A549 (cell line): Measurements from ENCODE around the gene ROBO3. TPM values are rescaled to one million over a fixed set of nuclear protein-coding genes. Genes with fewer than 3 reads are reported as not detected.

Source experiments
- ATAC-seq, 2 experiments: fragments of 200-7000 bp in 1 of 2; fragments of >200 bp in 1 of 2; cut with Nextera tagmentation in 1 of 2; cut with Tn5 transposase in 1 of 2; 3 replicates each; pipeline versions ENCODE4 v1.8.0 to v1.9.1; 2018 to 2020; ENCODE audit warnings: mild to moderate bottlenecking in 1 of 2, moderate library complexity in 1 of 2
- CTCF ChIA-PET: fragments of 300-600 bp; sonication (Branson Sonifier 250); formaldehyde crosslinking; extraction: SDS; loops from one replicate; lab custom pipeline; 2021; ENCODE audit warnings: antibody characterized with exemption, inconsistent platforms; lab: Yijun Ruan, JAX
- POLR2A ChIA-PET: fragments of 350-600 bp; formaldehyde crosslinking; extraction: SDS; loops from one replicate; lab custom pipeline; 2021; ENCODE audit warnings: antibody characterized with exemption, inconsistent platforms; lab: Yijun Ruan, JAX
- DNase-seq, 2 experiments: peaks; one replicate each; pipeline versions ENCODE4 v3.0.0 to v3.0.0-alpha.2; 2011 to 2016; ENCODE audit warnings: low read depth in 1 of 2, low spot score in 1 of 2
- FAIRE-seq: peaks from 2 replicates; lab custom pipeline; 2011; peaks lifted over from hg19 to GRCh38; lab: Jason Lieb, UNC
- H3K27ac ChIP-seq, 2 experiments: fragments of >200 bp; sonication (Bioruptor Twin); formaldehyde crosslinking; 3 replicates each; pipeline ENCODE4 v1.5.1; 2016 to 2017
- H3K4me1 ChIP-seq: fragments of >200 bp; sonication (Bioruptor Twin); formaldehyde crosslinking; 3 replicates; pipeline ENCODE4 v1.6.1; 2016
- H3K4me2 ChIP-seq: fragments of >200 bp; sonication (Bioruptor Twin); formaldehyde crosslinking; 3 replicates; pipeline ENCODE4 v1.6.1; 2016
- H3K4me3 ChIP-seq: fragments of >200 bp; sonication (Bioruptor Twin); formaldehyde crosslinking; 3 replicates; pipeline ENCODE4 v1.5.1; 2016
- H3K9me3 ChIP-seq: fragments of >200 bp; sonication (Bioruptor Twin); formaldehyde crosslinking; 3 replicates; pipeline ENCODE4 v1.6.1; 2016
- BCL3 ChIP-seq: fragments of >200 bp; sonication (Bioruptor Twin); formaldehyde crosslinking; IDR thresholded peaks from 3 replicates; pipeline ENCODE4 v1.6.1; 2016
- BHLHE40 ChIP-seq: IDR thresholded peaks from 2 replicates; pipeline ENCODE4 v1.6.1; 2012; ENCODE audit warnings: low read depth, low read length, inconsistent platforms
- CBX2 ChIP-seq: fragments of 200-600 bp; sonication (generic); IDR thresholded peaks from 2 replicates; pipeline ENCODE4 v1.6.1; 2016; ENCODE audit warnings: low read depth, mild to moderate bottlenecking, borderline replicate concordance
- CEBPB ChIP-seq, 2 experiments: fragments of >200 bp in 1 of 2; sonication (Bioruptor Twin) in 1 of 2; formaldehyde crosslinking in 1 of 2; IDR thresholded peaks; 2 replicates each; pipeline ENCODE4 v1.6.1; 2012 to 2016
- CHD2 ChIP-seq: fragments of 150-350 bp; IDR thresholded peaks from 2 replicates; pipeline ENCODE4 v1.6.1; 2014; ENCODE audit warnings: low read length; ENCODE audit not compliant: partially characterized antibody
- CHD4 ChIP-seq: fragments of 200-600 bp; sonication (generic); IDR thresholded peaks from 2 replicates; pipeline ENCODE4 v1.6.1; 2016; ENCODE audit warnings: antibody characterized with exemption, mild to moderate bottlenecking, borderline replicate concordance
- EHF ChIP-seq: fragments of 250-450 bp; sonication (Bioruptor Pico); IDR thresholded peaks from 2 replicates; pipeline ENCODE4 v1.5.0; 2020; ENCODE audit warnings: mild to moderate bottlenecking
- EHMT2 ChIP-seq: fragments of 200-600 bp; sonication (generic); IDR thresholded peaks from 2 replicates; pipeline ENCODE4 v1.6.1; 2016; ENCODE audit warnings: antibody characterized with exemption, low read depth, mild to moderate bottlenecking, moderate library complexity
- ESRRA ChIP-seq: fragments of 150-350 bp; IDR thresholded peaks from 2 replicates; pipeline ENCODE4 v1.6.1; 2014; ENCODE audit warnings: mild to moderate bottlenecking, low read length, borderline replicate concordance
- FOSL2 ChIP-seq, 2 experiments: fragments of 450-650 bp in 1 of 2; fragments of >200 bp in 1 of 2; sonication (Bioruptor Twin) in 1 of 2; formaldehyde crosslinking; IDR thresholded peaks; 2 replicates each; pipeline versions ENCODE4 v1.5.0 to v1.6.1; 2016 to 2020; ENCODE audit warnings: mild to moderate bottlenecking in 1 of 2, moderate library complexity in 1 of 2
- HDAC2 ChIP-seq: fragments of 200-600 bp; sonication (generic); IDR thresholded peaks from 2 replicates; pipeline ENCODE4 v1.6.1; 2016
- HES2 ChIP-seq: fragments of >200 bp; sonication (Bioruptor Twin); formaldehyde crosslinking; IDR thresholded peaks from 2 replicates; pipeline ENCODE4 v1.6.1; 2016
- HOXB5 ChIP-seq: fragments of 250-450 bp; sonication (Bioruptor Pico); IDR thresholded peaks from 2 replicates; pipeline ENCODE4 v1.5.0; 2020; ENCODE audit warnings: mild to moderate bottlenecking, moderate library complexity
- JUN ChIP-seq, 2 experiments: fragments of >200 bp; sonication (Bioruptor Twin); formaldehyde crosslinking; IDR thresholded peaks; 2 replicates in 1 of 2; 3 replicates in 1 of 2; pipeline ENCODE4 v1.6.1; 2016 to 2017
- JUNB ChIP-seq: fragments of >200 bp; sonication (Bioruptor Twin); formaldehyde crosslinking; IDR thresholded peaks from 2 replicates; pipeline ENCODE4 v1.6.1; 2016
- KDM5A ChIP-seq: fragments of 200-600 bp; sonication (generic); IDR thresholded peaks from 2 replicates; pipeline ENCODE4 v1.6.1; 2016; ENCODE audit warnings: antibody characterized with exemption, mild to moderate bottlenecking
- MAFK ChIP-seq: fragments of 450-650 bp; IDR thresholded peaks from 2 replicates; pipeline ENCODE4 v1.6.1; 2014; ENCODE audit not compliant: partially characterized antibody
- NR3C1 ChIP-seq: fragments of >200 bp; sonication (Bioruptor Twin); formaldehyde crosslinking; IDR thresholded peaks from 3 replicates; pipeline ENCODE4 v1.6.1; 2017
- PBX3 ChIP-seq: IDR thresholded peaks from 2 replicates; pipeline ENCODE4 v1.6.1; 2012
- PHF8 ChIP-seq: fragments of 200-600 bp; sonication (generic); IDR thresholded peaks from 2 replicates; pipeline ENCODE4 v1.6.1; 2016; ENCODE audit warnings: low read depth, mild to moderate bottlenecking, antibody characterized with exemption, moderate library complexity, borderline replicate concordance
- POLR2A ChIP-seq: IDR thresholded peaks from 2 replicates; pipeline ENCODE4 v1.6.1; 2012; ENCODE audit warnings: mild to moderate bottlenecking, low read length
- RAD21 ChIP-seq, 2 experiments: fragments of >200 bp in 1 of 2; sonication (Bioruptor Twin) in 1 of 2; formaldehyde crosslinking in 1 of 2; IDR thresholded peaks in 1 of 2; conservative IDR thresholded peaks in 1 of 2; 2 replicates in 1 of 2; 3 replicates in 1 of 2; pipeline ENCODE4 v1.6.1; 2012 to 2018; ENCODE audit warnings: inconsistent platforms in 1 of 2
- RARB ChIP-seq: fragments of 250-450 bp; sonication (Bioruptor Pico); IDR thresholded peaks from 2 replicates; pipeline ENCODE4 v1.8.0; 2021; ENCODE audit warnings: mild to moderate bottlenecking, moderate library complexity
- RCOR1 ChIP-seq: fragments of 150-350 bp; IDR thresholded peaks from 2 replicates; pipeline ENCODE4 v1.6.1; 2014; ENCODE audit warnings: antibody characterized with exemption, low read length, low read depth
- RNF2 ChIP-seq: fragments of 200-600 bp; sonication (generic); IDR thresholded peaks from 2 replicates; pipeline ENCODE4 v1.6.1; 2016; ENCODE audit warnings: low read depth, mild to moderate bottlenecking, antibody characterized with exemption, moderate library complexity, borderline replicate concordance
- SREBF2 ChIP-seq: fragments of 450-650 bp; IDR thresholded peaks from 2 replicates; pipeline ENCODE4 v1.6.1; 2014; ENCODE audit warnings: mild to moderate bottlenecking, moderate library complexity
- ZFP36 ChIP-seq: fragments of 450-650 bp; IDR thresholded peaks from 2 replicates; pipeline ENCODE4 v1.6.1; 2014; ENCODE audit warnings: borderline replicate concordance; ENCODE audit not compliant: partially characterized antibody
- ZSCAN20 ChIP-seq: fragments of 250-450 bp; sonication (Bioruptor Pico); IDR thresholded peaks from 2 replicates; pipeline ENCODE4 v1.8.0; 2022; ENCODE audit warnings: mild to moderate bottlenecking, moderate library complexity
- WGBS: methylation state at CpG from one replicate; pipeline ENCODE4 v1.1.6; 2017; ENCODE audit errors: missing lambda C conversion rate; 5-methylcytosine and 5-hydroxymethylcytosine counted together
- polyA plus RNA-seq, 4 experiments: library from polyadenylated mRNA; depleted of rRNA in 3 of 4; stranded (reverse); fragments of >200 nt; fragmentation: RNase III in 1 of 4; extraction: RNeasy Plus Mini Kit Qiagen cat#74134 plus additional on column Dnase treatment in 1 of 4; gene quantifications; 2 replicates in 3 of 4; 3 replicates in 1 of 4; pipeline ENCODE4 v1.2.3, GENCODE V29; 2011 to 2017
- TF ChIP-seq, protein P1 (sequence below): fragments of 450-650 bp; IDR thresholded peaks from 2 replicates; pipeline ENCODE4 v1.6.1; 2014; ENCODE audit warnings: antibody characterized with exemption
- TF ChIP-seq, protein P2 (sequence below): fragments of 200-600 bp; sonication (generic); IDR thresholded peaks from 2 replicates; pipeline ENCODE4 v1.6.1; 2016; ENCODE audit warnings: antibody characterized with exemption, mild to moderate bottlenecking, moderate library complexity

ROBO3 gene
- polyA plus RNA-seq, 2 of the 4 experiments (the other 2 are of a cell fraction) = 2.1 to 2.8 TPM

DNA sequence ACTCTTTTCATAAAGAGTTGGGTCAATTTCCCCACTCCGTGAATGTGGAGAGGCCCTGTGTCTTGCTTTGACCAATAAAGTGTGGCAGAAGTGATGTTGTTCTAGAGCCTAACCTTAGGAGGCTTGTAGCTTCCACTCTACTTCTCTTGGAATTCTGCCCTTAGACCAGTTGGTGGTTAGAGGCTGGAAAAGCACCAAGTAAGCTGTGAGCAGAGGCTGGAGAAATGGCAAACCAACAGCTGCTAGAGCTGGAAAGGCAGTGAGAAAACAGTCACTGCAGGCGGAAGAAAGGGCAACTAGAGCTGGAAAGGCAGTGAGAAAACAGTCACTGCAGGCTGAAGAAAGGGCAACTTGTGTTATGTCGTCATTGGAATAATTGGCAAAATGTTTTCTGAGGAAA lies 35.2 kb upstream of the ROBO3 start:
- Histone ChIP-seq H3K4me2 (no peak overlapping the region), H3K4me1 (no peaks in the 10 kb centered on the region), H3K9me3 (no peaks in the 10 kb centered on the region), H3K4me3 (no peak overlapping the region), H3K27ac (no peak overlapping the region)
- DNase-seq = no peak
- ATAC-seq = no peak
- WGBS = 72% methylated on average over 3 of the region's 3 CpGs
- no peak for FAIRE-seq
- TF ChIP-seq MAFK = no peak
- TF ChIP-seq RCOR1 = no peak
- TF ChIP-seq FOSL2 (IDR thresholded peaks at IDR 0.05) = no peak
- TF ChIP-seq FOSL2 (CRISPR knock-in tag; IDR thresholded peaks at IDR 0.05) = no peak
- no peak for TF ChIP-seq CEBPB (IDR thresholded peaks at IDR 0.05)
- TF ChIP-seq RARB (CRISPR knock-in tag) = no peak
- ChIA-PET CTCF (interaction anchor here (0.8 kb wide), 1 partner anchor 37 kb away, joined by 3 read pairs; no protein-coding TSS in a partner anchor), POLR2A (no interaction called here)

DNA sequence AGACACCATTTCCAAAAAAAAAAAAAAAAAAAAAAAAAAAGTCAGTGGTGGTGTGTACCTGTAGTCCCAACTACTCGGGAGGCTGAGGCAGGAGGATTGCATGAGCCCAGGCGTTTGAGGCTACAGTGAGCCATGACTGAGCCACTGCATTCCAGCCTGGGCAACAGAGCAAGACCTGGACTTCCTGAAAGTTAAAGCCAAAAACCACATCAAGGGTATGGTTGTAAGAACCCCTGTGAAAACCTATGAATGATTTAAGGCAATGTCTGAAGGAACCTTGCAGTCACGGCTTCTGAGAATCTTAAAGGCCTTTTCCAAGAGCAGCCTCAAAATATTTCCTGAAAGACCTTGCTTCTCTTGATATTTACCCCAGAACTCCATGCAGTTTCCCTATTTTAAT lies 34.5 kb upstream of the ROBO3 start:
- Histone ChIP-seq H3K9me3 (no peaks in the 10 kb centered on the region), H3K27ac (no peak overlapping the region), H3K4me3 (no peak overlapping the region), H3K4me1 (no peaks in the 10 kb centered on the region), H3K4me2 (no peak overlapping the region)
- ChIA-PET CTCF (interaction anchor here (0.8 to 1.7 kb wide), 2 partner anchors 36 to 186 kb away, joined by 3 to 6 read pairs; no protein-coding TSS in a partner anchor), POLR2A (no interaction called here)
- WGBS = 72% methylated on average over 3 of the region's 3 CpGs
- FAIRE-seq (no peak), ATAC-seq (no peak), DNase-seq (no peak)
- TF ChIP-seq CBX2 (no peak), FOSL2 (IDR thresholded peaks at IDR 0.05) (no peak), FOSL2 (CRISPR knock-in tag; IDR thresholded peaks at IDR 0.05) (no peak), RAD21 (conservative IDR thresholded peaks at IDR 0.05 in 1 of 2, IDR thresholded peaks at IDR 0.05 in 1 of 2) (no peak), SREBF2 (no peak), NR3C1 (no peak), JUNB (no peak), POLR2A (no peak), HES2 (no peak), EHMT2 (no peak), ESRRA (no peak), PHF8 (no peak), HOXB5 (CRISPR knock-in tag) (no peak), BHLHE40 (no peak), EHF (CRISPR knock-in tag) (no peak)
- TF ChIP-seq, protein P1, sequence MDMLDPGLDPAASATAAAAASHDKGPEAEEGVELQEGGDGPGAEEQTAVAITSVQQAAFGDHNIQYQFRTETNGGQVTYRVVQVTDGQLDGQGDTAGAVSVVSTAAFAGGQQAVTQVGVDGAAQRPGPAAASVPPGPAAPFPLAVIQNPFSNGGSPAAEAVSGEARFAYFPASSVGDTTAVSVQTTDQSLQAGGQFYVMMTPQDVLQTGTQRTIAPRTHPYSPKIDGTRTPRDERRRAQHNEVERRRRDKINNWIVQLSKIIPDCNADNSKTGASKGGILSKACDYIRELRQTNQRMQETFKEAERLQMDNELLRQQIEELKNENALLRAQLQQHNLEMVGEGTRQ = no peak
- TF ChIP-seq, protein P2, sequence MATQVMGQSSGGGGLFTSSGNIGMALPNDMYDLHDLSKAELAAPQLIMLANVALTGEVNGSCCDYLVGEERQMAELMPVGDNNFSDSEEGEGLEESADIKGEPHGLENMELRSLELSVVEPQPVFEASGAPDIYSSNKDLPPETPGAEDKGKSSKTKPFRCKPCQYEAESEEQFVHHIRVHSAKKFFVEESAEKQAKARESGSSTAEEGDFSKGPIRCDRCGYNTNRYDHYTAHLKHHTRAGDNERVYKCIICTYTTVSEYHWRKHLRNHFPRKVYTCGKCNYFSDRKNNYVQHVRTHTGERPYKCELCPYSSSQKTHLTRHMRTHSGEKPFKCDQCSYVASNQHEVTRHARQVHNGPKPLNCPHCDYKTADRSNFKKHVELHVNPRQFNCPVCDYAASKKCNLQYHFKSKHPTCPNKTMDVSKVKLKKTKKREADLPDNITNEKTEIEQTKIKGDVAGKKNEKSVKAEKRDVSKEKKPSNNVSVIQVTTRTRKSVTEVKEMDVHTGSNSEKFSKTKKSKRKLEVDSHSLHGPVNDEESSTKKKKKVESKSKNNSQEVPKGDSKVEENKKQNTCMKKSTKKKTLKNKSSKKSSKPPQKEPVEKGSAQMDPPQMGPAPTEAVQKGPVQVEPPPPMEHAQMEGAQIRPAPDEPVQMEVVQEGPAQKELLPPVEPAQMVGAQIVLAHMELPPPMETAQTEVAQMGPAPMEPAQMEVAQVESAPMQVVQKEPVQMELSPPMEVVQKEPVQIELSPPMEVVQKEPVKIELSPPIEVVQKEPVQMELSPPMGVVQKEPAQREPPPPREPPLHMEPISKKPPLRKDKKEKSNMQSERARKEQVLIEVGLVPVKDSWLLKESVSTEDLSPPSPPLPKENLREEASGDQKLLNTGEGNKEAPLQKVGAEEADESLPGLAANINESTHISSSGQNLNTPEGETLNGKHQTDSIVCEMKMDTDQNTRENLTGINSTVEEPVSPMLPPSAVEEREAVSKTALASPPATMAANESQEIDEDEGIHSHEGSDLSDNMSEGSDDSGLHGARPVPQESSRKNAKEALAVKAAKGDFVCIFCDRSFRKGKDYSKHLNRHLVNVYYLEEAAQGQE = no peak

GRCh38 chr11:124831897-124832296 lies 33.3 kb upstream of the ROBO3 start:
- ATAC-seq = no peak
- H3K9me3 ChIP-seq = no peaks in the 10 kb centered on the region
- FAIRE-seq = no peak
- no peak overlapping the region for H3K4me2 ChIP-seq
- no peak overlapping the region for H3K27ac ChIP-seq
- ChIA-PET POLR2A (no interaction called here), CTCF (interaction anchor here (1.5 to 1.7 kb wide), 2 partner anchors 86 to 187 kb away, joined by 3 to 6 read pairs; no protein-coding TSS in a partner anchor)
- WGBS = 90% methylated on average over 2 of the region's 2 CpGs
- no peak overlapping the region for H3K4me3 ChIP-seq
- DNase-seq = no peak
- H3K4me1 ChIP-seq = peaks cover 4% of the 10 kb centered on the region; the same call in 1 of the 3 replicates
- TF ChIP-seq PBX3 = no peak
- TF ChIP-seq ZFP36 = no peak
- no peak for TF ChIP-seq BHLHE40
- TF ChIP-seq ZSCAN20 (CRISPR knock-in tag) = no peak
- TF ChIP-seq HDAC2 = no peak
- no peak for TF ChIP-seq KDM5A
- TF ChIP-seq CHD2 = no peak
- TF ChIP-seq CHD4 = no peak
- TF ChIP-seq JUN (IDR thresholded peaks at IDR 0.05) = no peak
- TF ChIP-seq BCL3 = no peak
- no peak for TF ChIP-seq RNF2
- TF ChIP-seq RAD21 (conservative IDR thresholded peaks at IDR 0.05 in 1 of 2, IDR thresholded peaks at IDR 0.05 in 1 of 2) = no peak
